ENCODE measurements around the gene TES. TPM values are rescaled to one million over a fixed set of nuclear protein-coding genes. Genes with fewer than 3 reads are reported as not detected.

Gene TES
- total and polyA plus RNA-seq, 2 of the 13 experiments (the other 11 are each of a cell fraction or from before 2014, with no cell fraction given) = 21.6 to 23.0 TPM

GRCh38 chr7:116239434-116239833 is 29.1 kb downstream of the TES start (continued):
- TF ChIP-seq IKZF4 (CRISPR knock-in tag; IDR thresholded peaks at IDR 0.05; ENCODE audit: borderline replicate concordance, low read depth, not compliant biosample characterization) (no peak), MEF2D (CRISPR knock-in tag; IDR thresholded peaks at IDR 0.05) (no peak), FOXP1 (IDR thresholded peaks at IDR 0.05) (no peak), FOXP1 (CRISPR knock-in tag; IDR thresholded peaks at IDR 0.05) (peak; percentile 22; the same call in 1 of the 2 replicates), POGZ (CRISPR knock-in tag; IDR thresholded peaks at IDR 0.05) (peak; percentile 54), HNF4G (IDR thresholded peaks at IDR 0.05; ENCODE audit: borderline replicate concordance, low read depth, low read length) (peak; percentile 83), HNF4G (CRISPR knock-in tag; IDR thresholded peaks at IDR 0.05; ENCODE audit: borderline replicate concordance, low read depth) (peak; percentile 35; the same call in 1 of the 2 replicates), HES4 (CRISPR knock-in tag; IDR thresholded peaks at IDR 0.05; ENCODE audit: borderline replicate concordance) (no peak), FOXA1 (IDR thresholded peaks at IDR 0.05) (no peak), FOXA1 (CRISPR knock-in tag; IDR thresholded peaks at IDR 0.05) (peak; percentile 81), SALL1 (CRISPR knock-in tag; IDR thresholded peaks at IDR 0.05) (peak; percentile 52; the same call in 1 of the 2 replicates), POLR2A (IDR thresholded peaks at IDR 0.05; ENCODE audit: insufficient read depth in 1 of 2, low read depth in 2 of 2, low read length in 2 of 2) (no peak), ARNTL (CRISPR knock-in tag; IDR thresholded peaks at IDR 0.05) (no peak), FOXP4 (CRISPR knock-in tag; IDR thresholded peaks at IDR 0.05) (peak; percentile 71), CEBPB (IDR thresholded peaks at IDR 0.05; ENCODE audit: borderline replicate concordance, low read depth, low read length) (peak; percentile 72), ZNF496 (CRISPR knock-in tag; IDR thresholded peaks at IDR 0.05; ENCODE audit: insufficient replicate concordance) (no peak), KDM6A (CRISPR knock-in tag; IDR thresholded peaks at IDR 0.05; ENCODE audit: low read depth) (peak; percentile 57; the same call in 1 of the 2 replicates), ZNF274 (CRISPR knock-in tag; IDR thresholded peaks at IDR 0.05) (no peak), ARNT (IDR thresholded peaks at IDR 0.05) (no peak)
- TF ChIP-seq, protein P1, sequence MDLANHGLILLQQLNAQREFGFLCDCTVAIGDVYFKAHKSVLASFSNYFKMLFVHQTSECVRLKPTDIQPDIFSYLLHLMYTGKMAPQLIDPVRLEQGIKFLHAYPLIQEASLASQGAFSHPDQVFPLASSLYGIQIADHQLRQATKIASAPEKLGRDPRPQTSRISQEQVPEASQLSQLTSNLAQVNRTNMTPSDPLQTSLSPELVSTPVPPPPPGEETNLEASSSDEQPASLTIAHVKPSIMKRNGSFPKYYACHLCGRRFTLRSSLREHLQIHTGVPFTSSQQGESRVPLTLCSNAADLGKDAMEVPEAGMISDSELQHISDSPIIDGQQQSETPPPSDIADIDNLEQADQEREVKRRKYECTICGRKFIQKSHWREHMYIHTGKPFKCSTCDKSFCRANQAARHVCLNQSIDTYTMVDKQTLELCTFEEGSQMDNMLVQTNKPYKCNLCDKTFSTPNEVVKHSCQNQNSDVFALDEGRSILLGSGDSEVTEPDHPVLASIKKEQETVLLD (CRISPR knock-in tag; IDR thresholded peaks at IDR 0.05; ENCODE audit: low read depth) = no peak
- TF ChIP-seq, protein P2, sequence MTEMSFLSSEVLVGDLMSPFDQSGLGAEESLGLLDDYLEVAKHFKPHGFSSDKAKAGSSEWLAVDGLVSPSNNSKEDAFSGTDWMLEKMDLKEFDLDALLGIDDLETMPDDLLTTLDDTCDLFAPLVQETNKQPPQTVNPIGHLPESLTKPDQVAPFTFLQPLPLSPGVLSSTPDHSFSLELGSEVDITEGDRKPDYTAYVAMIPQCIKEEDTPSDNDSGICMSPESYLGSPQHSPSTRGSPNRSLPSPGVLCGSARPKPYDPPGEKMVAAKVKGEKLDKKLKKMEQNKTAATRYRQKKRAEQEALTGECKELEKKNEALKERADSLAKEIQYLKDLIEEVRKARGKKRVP (CRISPR knock-in tag; IDR thresholded peaks at IDR 0.05) = 0 out of 4 replicates have a peak, but pooled peaks of 1 of the 2 experiments have one; percentile 14
- TF ChIP-seq, protein P3, sequence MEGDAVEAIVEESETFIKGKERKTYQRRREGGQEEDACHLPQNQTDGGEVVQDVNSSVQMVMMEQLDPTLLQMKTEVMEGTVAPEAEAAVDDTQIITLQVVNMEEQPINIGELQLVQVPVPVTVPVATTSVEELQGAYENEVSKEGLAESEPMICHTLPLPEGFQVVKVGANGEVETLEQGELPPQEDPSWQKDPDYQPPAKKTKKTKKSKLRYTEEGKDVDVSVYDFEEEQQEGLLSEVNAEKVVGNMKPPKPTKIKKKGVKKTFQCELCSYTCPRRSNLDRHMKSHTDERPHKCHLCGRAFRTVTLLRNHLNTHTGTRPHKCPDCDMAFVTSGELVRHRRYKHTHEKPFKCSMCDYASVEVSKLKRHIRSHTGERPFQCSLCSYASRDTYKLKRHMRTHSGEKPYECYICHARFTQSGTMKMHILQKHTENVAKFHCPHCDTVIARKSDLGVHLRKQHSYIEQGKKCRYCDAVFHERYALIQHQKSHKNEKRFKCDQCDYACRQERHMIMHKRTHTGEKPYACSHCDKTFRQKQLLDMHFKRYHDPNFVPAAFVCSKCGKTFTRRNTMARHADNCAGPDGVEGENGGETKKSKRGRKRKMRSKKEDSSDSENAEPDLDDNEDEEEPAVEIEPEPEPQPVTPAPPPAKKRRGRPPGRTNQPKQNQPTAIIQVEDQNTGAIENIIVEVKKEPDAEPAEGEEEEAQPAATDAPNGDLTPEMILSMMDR (CRISPR knock-in tag; IDR thresholded peaks at IDR 0.05) = no peak
- TF ChIP-seq, protein P4, sequence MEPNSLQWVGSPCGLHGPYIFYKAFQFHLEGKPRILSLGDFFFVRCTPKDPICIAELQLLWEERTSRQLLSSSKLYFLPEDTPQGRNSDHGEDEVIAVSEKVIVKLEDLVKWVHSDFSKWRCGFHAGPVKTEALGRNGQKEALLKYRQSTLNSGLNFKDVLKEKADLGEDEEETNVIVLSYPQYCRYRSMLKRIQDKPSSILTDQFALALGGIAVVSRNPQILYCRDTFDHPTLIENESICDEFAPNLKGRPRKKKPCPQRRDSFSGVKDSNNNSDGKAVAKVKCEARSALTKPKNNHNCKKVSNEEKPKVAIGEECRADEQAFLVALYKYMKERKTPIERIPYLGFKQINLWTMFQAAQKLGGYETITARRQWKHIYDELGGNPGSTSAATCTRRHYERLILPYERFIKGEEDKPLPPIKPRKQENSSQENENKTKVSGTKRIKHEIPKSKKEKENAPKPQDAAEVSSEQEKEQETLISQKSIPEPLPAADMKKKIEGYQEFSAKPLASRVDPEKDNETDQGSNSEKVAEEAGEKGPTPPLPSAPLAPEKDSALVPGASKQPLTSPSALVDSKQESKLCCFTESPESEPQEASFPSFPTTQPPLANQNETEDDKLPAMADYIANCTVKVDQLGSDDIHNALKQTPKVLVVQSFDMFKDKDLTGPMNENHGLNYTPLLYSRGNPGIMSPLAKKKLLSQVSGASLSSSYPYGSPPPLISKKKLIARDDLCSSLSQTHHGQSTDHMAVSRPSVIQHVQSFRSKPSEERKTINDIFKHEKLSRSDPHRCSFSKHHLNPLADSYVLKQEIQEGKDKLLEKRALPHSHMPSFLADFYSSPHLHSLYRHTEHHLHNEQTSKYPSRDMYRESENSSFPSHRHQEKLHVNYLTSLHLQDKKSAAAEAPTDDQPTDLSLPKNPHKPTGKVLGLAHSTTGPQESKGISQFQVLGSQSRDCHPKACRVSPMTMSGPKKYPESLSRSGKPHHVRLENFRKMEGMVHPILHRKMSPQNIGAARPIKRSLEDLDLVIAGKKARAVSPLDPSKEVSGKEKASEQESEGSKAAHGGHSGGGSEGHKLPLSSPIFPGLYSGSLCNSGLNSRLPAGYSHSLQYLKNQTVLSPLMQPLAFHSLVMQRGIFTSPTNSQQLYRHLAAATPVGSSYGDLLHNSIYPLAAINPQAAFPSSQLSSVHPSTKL (CRISPR knock-in tag; IDR thresholded peaks at IDR 0.05) = peak; percentile 90

Data from HepG2 (cell line).